Activated CD8-positive, alpha-beta memory T cell treated with anti-CD3 and anti-CD28 coated beads for 48 hours (primary cell): ENCODE data around the gene MBP.
"Not testable (repeated sequence)": the region's sequence is repeated elsewhere in the genome, so short reads cannot be mapped to it uniquely, and the experiment has no call there.

Experiments
- DNase-seq, 3 experiments: peaks; one replicate each; pipeline ENCODE4 v3.0.0-alpha.2; 2020; ENCODE audit warnings: low read depth in 2 of 3, low spot score in 2 of 3

Gene MBP

DNA sequence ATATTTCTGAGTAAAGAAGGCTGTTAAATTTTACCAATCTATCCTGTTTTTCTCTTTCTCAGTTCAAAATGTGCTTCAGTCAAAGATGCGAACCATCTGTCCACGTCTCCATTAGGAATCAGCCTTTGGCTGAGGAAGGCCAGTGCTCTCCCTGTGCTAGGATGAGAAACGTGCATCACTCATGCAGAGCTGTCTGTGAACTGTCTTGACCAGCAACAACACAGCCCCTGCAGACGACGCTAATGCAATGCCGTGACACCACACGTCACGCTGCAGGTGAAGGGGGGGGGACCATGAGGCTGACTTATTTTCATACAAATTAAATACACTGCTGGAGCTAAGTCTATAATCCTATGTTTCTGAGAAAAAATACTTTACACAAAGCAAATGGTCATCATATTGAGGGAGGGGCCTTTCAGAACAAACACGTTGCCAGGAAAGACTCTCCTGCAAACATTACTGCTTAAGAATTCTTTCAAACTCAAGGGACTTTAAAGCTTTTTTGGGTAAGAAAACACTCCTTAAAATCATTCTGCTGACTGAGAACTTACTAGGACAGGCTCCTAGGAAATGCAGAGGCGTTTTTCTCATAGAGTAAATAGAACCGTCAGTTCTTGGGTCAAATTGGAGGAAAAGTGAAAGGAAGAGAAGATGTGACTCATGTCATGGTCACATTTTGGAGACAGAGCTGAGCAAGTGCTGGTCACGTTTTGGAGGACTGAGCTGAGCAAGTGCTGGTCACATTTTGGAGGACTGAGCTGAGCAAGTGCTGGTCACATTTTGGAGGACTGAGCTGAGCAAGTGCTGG lies 97.0 kb downstream of the MBP start:
- DNase-seq: no peak

DNA sequence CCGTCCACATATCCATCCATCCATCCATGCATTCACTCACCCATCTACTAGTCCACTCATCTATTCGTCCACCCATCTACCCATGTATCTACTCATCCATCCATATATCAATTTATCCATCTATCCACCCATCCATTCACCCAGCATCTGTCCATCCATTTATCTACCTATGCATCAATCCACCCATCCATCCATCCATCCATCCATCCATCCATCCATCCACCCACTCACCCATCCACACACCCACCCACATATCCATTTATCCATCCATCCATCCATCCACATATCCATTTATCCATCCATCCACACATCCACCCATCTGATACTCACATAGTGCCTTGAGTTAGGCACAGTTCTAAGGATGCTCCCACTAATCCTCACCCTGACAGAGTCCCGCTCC lies 99.0 kb downstream of the MBP start:
- no peak for DNase-seq

DNA sequence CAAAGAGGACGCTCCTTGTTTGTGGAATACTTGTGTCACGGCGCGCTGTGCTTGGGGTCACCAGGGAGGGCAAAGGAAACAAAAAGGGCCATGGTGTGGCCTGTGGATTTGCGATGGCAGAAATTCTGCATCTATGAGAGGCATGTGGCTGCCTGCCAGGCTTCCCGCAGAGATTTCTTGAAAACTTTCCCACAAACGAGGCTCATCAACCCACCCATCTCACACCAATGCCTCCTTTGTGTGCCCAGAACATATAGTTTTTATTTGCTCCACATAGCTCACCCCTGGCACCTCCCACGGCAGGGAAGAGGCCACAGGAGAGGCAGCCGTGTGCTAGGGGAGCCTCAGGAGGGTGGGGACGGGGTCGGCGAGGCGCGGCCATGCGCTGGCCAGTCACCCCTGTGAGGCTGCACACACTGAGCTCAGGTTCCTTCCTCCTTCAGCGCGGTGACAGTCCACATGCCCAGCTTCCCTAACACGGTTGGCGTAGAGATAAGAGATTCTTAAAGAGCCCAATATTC lies 100.3 kb downstream of the MBP start:
- no peak for DNase-seq

DNA sequence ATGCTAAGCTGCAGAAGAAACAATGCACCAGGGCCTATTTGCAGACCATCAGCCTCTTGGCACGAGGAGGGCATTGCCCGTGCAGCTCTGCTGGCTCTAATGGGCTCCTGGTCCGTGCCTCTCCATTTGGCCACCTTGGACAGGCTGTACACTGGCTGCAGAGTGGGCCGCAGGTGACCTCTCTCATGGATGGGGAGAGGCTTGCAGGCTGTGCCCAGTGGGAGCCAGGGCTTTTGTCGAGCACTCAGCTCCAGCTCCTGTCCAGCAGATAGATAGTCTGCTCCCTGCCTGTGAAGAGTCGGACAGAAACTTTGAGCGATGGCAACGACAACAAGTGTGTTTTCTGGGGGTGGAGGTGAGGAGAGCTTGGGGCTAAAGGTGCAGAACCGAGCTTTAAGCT lies 100.9 kb downstream of the MBP start:
- DNase-seq: no peak

DNA sequence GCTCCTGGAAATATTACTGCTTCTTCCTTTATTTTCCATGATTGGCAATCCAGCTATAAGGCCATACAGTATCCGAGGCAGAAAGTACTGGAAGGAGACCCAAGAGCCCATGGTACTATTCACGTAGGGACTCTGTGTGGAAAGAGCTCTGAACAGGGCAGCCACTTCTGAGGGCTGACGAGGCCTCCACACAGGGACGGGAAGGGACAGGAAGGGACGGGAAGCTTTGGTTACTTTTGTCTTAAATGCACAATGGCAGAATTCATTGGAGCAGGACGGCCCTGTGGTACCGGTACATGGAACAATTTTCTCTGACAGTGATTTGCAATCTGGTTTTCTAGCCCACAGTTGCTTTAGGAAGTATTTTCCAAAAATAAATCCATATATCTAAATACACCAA lies 102.4 kb downstream of the MBP start:
- no peak for DNase-seq

DNA sequence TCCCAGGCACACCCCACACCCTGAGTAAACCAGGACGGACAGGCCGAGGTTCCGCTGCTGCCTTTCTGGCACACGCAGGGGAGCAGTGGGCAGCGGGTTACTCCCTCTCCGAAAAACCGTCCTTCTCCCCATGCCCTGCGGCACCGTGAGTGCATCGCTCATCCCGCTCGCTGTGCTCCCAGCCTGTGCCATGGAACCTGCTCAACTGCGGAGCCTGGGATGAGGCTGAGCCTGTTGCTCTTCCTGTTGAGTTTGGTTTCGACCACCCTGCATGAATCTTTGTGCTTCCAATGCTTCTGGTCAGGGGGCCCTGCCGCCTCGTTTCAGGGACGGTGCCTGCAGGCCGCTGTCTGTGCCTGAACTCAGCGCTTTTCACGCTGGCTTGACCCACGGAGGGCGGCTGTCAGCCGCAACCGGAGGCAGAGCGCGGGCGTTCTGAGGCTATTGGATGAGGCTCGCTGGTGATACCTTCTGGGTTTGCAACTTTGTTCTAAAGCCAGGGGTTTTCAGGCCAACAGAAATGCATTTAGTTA lies 106.7 kb downstream of the MBP start:
- DNase-seq: no peak

DNA sequence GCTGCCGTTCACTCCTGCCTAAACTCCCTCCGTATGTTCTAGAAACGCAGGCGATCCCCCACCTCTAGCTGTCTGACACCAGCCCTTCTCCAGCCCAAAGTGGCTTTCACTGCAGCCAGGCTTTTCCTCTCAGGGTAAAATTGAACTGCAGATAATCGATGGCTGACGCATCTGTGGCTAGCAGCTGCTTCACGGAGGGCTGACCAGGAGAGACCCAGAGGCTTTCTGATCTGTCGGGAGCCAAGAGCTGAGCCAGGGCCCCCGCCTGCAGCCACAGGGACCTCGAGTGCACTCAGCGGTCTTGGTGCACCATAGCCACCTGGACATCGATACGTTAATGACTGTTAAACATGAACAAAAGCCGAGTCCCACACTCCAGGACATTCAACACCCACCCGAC lies 107.5 kb downstream of the MBP start:
- no peak for DNase-seq

DNA sequence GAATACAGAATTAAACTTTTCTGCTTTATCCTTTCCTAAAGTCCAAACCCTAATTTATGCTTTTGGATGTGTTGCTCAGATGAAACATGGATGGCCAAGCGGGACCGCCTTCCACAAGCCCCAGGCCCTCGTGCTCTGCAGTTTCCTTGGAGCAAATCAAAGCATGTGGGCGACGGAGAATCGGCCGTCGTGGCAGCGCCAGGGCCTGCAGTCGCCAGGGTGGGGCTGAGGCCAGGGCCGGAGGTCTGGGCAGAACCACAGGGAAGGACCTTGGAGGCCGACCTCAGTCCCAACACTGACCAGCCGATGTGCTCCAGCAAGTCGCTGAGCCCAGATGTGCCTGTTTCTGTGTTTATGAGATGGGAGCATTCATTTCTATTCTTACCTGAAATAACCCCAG lies 108.1 kb downstream of the MBP start:
- DNase-seq: no peak

DNA sequence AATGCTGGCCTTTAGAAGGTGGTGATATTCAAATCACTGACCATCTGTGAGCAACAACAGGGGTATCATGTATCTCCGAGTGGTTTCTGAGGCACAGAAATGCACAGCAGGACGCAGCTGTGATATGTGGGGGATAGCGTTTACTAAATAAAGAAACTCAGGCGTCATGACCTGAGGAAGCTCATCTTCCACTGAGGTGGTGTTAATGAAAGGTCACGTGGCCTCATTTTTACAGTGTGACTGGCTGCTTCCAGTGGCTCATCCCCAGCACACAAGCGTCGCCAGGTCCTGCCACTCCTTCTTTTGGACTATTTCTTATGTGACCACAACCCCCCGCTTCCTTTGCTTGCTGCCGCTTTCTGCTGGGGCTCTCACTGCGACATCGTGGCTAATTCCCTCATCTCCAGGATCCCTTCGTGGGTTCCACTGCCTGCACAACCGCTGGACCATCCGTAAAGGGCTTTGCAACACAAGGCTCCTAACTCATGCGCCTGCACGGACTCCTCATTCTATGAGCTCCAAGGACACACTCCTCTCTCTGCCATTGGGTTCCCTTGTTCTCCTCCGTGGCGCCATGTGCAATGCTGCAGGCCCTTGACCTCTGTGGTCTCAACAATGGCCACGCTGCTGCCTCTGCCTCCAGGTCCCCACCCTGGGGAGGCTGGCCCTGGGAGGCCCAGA lies 109.3 kb downstream of the MBP start:
- no peak for DNase-seq

DNA sequence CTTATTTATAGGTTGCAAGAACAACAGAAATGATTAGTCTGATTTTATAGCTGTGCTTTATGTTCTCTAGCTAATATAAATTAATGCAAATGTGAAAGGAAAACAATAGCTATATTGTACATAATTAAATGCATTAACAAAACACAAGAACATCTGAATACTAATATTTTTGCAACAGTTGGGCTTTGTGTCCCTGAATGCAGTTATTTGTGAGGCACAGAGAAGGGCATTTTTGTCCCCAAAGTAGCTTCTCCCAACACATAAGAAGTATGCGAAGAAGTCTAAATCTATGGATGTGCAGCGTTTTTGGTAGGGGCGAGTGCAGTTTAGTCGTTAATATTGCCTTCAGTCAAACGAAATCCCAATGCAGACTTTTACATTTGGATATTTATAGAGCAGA lies 110.0 kb downstream of the MBP start:
- no peak for DNase-seq

DNA sequence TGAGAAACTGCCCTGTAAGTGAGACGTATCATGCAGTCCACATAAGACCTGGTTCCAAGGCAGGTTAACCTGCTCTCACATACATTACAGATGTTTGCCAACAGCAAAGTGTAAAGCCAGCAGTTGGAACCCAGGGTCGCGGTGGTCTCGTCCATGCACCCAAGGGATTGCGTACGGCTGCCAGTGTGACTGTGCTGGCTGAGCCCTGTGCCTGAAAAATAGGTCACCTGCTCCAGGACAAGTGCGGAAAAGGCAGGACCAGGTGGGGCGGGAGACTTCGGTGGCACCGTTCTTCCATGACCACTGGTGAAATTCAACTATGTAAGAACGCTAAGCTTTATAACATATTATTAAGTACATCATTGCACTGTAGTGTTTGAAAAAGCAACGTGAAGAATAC lies 110.5 kb downstream of the MBP start:
- no peak for DNase-seq

DNA sequence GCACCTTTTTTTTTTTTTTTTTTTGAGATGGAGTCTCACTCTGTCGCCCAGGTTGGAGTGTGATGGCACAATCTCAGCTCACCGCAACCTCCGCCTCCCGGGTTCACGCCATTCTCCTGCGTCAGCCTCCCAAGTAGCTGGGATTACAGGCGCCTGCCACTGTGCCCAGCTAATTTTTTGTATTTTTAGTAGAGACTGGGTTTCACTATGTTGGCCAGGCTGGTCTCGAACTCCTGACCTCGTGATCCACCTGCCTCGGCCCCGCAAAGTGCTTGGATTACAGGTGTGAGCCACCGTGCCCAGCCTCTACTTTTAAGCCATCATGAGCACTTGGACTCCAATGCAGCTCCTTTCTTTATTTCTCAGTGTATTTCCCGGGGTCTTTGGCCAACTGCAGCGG lies 111.1 kb downstream of the MBP start:
- DNase-seq: not testable (repeated sequence)

DNA sequence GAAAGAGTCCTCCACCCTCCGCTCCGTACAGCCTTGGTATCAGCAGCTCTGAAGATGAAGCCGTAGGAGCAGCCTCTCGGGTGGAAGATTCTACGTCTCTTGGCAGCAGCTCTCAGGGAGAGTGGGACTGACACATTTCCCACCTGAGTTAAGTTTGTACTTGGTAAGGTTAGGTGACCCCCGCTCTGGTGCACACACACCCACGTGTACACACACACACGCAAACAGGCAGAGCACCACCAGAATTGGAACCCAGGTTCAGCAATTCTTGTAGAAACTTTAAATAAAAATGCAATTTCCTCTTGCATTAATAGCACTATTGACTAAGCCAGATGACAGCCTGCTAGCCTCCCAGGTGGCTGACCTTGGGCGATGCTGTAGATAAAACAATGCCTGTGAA lies 111.5 kb downstream of the MBP start:
- no peak for DNase-seq

DNA sequence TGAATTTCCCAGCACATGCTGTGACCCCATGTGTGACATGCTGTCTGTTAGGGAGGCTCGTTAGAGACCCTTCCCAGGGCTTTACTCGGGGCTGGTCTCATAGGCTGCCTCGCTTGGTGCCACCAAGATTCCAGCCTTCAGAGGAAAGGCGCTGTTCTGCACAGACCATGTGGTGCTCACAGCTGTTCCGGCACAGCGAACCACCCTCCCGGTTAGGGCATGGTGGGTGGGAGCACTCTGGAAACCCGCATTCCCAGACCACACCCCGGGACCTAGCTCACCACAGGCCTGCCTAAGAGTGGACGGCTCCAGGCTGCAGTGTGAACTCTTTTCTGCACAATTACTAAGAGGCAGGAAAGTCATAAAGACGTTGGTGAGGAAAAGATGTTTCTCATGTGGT lies 112.0 kb downstream of the MBP start:
- DNase-seq: no peak

DNA sequence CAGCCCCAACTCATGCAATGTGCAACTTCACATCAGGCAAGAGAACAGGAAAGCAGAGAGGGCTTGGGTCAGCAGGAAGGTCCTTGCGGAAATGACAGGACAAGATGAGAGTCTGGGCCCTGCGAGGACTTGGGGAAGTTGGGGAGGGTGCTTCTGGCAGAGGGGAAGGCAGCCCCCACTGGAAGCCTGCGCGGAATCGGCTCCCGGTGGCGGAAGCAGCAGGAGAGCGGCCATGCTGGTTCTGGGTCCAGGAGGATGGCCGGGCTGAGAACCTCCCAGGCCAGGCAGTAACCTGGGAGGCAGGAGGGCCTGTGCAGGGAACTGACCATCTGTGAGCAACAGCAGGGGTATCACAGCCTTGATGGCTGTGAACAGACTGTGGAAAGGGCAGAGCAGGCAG lies 112.9 kb downstream of the MBP start:
- no peak for DNase-seq

DNA sequence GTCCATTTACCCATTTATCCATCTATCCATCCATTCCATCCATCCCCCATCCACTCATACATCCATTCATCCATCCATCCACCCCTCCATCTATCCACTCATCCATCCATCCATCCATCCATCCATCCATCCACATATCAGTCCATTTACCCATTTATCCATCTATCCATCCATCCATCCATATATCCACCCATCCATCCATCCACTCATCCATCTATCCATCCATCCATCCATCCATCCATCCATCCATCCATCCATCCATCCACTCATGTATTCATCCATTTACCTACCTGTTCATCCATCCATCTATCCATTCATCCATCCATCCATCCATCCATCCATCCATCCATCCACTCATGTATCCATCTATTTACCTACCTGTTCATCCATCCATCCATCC lies 113.9 kb downstream of the MBP start:
- DNase-seq: not testable (repeated sequence)

DNA sequence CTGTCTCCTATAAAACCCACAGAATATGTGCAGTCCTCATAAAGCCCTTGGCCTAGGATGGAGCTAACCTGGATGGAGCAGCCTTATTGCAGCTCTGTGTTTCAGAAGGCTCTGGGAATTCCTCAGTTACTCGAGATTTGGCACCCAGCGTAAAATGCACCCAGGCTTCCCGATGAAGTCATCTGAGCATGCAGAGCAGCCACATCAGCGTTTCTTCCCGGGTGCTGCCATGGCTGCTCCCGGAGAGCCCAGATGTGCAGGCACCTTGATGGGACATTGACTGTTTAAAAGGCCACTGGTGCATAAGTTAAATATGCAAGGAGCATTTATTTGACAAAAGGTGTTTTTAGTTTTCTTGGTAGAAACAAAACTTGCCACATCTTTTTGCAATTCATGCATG lies 115.2 kb downstream of the MBP start:
- DNase-seq: no peak

DNA sequence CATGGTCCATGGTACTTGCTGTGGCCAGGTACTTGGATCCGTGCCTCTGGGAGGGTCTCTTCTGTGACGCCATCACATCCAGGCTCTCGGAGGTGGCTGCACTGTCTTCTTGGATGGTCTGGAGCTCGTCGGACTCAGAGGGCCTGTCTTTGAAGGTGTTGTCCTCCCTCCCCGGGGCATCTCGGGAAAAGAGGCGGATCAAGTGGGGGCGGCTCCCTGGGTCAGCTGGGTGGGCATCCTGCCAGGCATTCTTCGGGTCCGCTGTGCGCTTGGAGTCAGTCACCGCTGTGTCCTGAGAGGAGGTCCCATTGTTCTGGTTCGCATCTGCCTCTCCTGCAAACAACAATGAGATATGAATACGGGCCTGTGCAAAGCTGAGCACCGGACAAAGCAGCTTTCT lies 115.6 kb downstream of the MBP start:
- DNase-seq: no peak

DNA sequence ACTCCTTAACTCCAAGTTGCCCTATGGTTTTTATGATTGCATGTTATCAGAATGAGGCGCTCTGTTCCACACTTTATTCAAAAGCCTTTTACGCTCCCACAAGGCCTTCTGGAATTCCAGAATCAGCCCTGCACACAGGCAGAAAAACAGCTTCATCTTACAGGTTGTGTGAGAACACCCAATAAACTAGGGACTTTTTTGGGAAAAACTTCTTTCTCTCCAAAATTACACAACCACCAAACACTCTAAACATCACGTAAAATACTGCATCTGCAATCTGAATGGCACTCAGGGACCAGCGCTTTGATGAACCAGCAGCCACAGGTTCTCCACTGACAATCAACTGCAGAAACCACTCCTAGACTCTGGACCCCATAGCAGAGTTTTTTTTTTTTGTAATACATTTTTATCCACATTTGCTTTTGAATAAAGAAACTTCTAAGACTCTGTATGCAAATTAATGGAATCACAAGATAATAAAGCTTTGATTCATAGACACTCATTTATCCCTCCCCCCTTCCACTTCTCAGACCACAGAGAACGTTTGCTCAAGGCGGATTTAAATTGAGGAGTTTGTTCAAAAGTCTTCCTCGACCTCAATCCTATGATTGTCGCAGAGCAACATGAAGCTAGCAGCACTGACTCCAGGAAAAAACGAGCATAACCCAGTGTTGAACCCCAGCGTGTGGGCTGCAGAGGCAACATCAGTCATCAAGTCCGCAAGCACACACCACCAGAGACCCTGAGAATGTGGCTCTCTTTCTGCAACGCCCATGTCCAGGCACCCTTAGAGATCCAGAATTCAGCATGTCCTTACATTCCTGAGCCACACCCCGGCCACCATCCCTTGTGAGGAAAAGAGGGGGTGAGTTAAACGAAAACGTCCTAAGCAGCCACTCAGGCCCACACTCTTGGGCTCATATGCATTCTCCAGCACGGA lies 116.5 kb downstream of the MBP start:
- no peak for DNase-seq

DNA sequence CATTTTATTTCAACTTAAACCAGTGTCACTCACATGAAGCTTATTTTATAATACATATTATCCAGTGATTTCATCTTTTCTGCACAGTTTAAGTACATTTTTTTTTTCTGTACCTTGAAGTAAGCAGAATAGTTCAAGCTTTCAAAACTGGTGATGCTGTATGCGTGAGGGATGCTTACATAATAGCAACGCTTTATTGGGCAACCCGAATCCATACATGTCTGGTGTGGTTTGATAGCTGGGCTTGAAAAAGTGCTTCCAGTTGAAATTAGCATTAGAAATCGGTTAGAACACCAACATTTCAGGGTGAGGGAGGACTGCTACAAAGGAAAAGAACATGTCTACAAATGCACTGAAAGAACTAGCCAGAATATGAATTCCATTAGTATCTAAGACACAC lies 117.4 kb downstream of the MBP start:
- DNase-seq: no peak

DNA sequence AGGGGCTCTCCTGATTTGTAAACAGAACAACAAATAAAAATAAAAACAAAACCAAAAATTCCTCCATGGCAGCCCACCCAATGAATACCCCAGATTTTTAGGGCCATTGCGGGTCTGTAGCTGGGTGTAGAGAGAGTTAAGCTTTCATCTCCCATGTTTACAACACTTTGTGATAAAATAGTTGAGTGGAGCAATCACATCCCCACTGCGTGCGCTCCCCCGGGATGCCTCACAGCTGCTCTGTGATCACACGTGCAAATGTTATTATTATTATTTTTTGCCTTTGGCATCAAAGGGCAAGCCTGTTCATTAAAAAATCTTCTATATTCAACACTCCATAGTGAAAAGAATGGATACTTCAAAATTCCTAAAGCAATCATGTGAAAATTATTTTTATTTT lies 118.0 kb downstream of the MBP start:
- DNase-seq: no peak
